Trophoblast cell (in vitro differentiated cells and primary cell): ENCODE data around the gene SPACA6.

Experiments
- DNase-seq, 2 donors: peaks; one replicate each; pipeline ENCODE4 v3.0.0-alpha.2; 2016
- H2AFZ ChIP-seq: 2 replicates; pipeline ENCODE4 v1.6.1; 2013; ENCODE audit warnings: low read length, moderate library complexity, mild to moderate bottlenecking; ENCODE audit not compliant: insufficient read depth, poor library complexity
- H2AK5ac ChIP-seq: 2 replicates; pipeline ENCODE4 v1.6.1; 2013; ENCODE audit warnings: mild to moderate bottlenecking, low read length
- H2BK120ac ChIP-seq: 2 replicates; pipeline ENCODE4 v1.6.1; 2013; ENCODE audit warnings: low read length, mild to moderate bottlenecking, moderate library complexity; ENCODE audit not compliant: insufficient read depth, poor library complexity
- H2BK12ac ChIP-seq: 2 replicates; pipeline ENCODE4 v1.6.1; 2013; ENCODE audit warnings: mild to moderate bottlenecking, low read length, moderate library complexity
- H2BK5ac ChIP-seq: 2 replicates; pipeline ENCODE4 v1.6.1; 2013; ENCODE audit warnings: low read length, low read depth, moderate library complexity, mild to moderate bottlenecking; ENCODE audit not compliant: poor library complexity
- H3K14ac ChIP-seq: 2 replicates; pipeline ENCODE4 v1.6.1; 2013; ENCODE audit warnings: mild to moderate bottlenecking, low read length
- H3K18ac ChIP-seq: 2 replicates; pipeline ENCODE4 v1.6.1; 2013; ENCODE audit warnings: mild to moderate bottlenecking, low read length
- H3K23ac ChIP-seq: 2 replicates; pipeline ENCODE4 v1.6.1; 2013; ENCODE audit warnings: low read length
- H3K27ac ChIP-seq: 2 replicates; pipeline ENCODE4 v1.5.1; 2013; ENCODE audit warnings: low read depth, mild to moderate bottlenecking, inconsistent platforms, low read length, moderate library complexity
- H3K27me3 ChIP-seq: 2 replicates; pipeline ENCODE4 v1.6.1; 2013; ENCODE audit warnings: inconsistent platforms, mild to moderate bottlenecking, low read length, moderate library complexity; ENCODE audit not compliant: insufficient read depth
- H3K36me3 ChIP-seq, 2 experiments: 1 replicate in 1 of 2; 2 replicates in 1 of 2; pipeline ENCODE4 v1.6.1; 2013; ENCODE audit warnings: low read length in 2 of 2, mild to moderate bottlenecking in 2 of 2, moderate library complexity in 1 of 2; ENCODE audit not compliant: insufficient read depth in 2 of 2, control insufficient read depth in 1 of 2
- H3K4ac ChIP-seq: 2 replicates; pipeline ENCODE4 v1.6.1; 2013; ENCODE audit warnings: low read depth, mild to moderate bottlenecking, low read length, moderate library complexity
- H3K4me1 ChIP-seq, 2 experiments: 1 replicate in 1 of 2; 2 replicates in 1 of 2; pipeline ENCODE4 v1.6.1; 2013; ENCODE audit warnings: low read length in 2 of 2, mild to moderate bottlenecking in 2 of 2, moderate library complexity in 1 of 2; ENCODE audit not compliant: insufficient read depth in 2 of 2, control insufficient read depth in 1 of 2
- H3K4me2 ChIP-seq: 2 replicates; pipeline ENCODE4 v1.6.1; 2013; ENCODE audit warnings: inconsistent platforms, mild to moderate bottlenecking, low read length, moderate library complexity
- H3K4me3 ChIP-seq: 2 replicates; pipeline ENCODE4 v1.5.1; 2013; ENCODE audit warnings: mild to moderate bottlenecking, low read depth, low read length, inconsistent platforms
- H3K79me1 ChIP-seq: one replicate; pipeline ENCODE4 v1.6.1; 2013; ENCODE audit warnings: low read length
- H3K79me2 ChIP-seq: 2 replicates; pipeline ENCODE4 v1.6.1; 2013; ENCODE audit warnings: low read length, mild to moderate bottlenecking; ENCODE audit not compliant: control insufficient read depth, insufficient read depth, poor library complexity
- H3K9ac ChIP-seq: 2 replicates; pipeline ENCODE4 v1.6.1; 2013; ENCODE audit warnings: mild to moderate bottlenecking, low read length
- H3K9me3 ChIP-seq: 2 replicates; pipeline ENCODE4 v1.6.1; 2013; ENCODE audit warnings: low read depth, mild to moderate bottlenecking, control low read depth, inconsistent platforms, low read length; ENCODE audit not compliant: insufficient read depth
- H4K12ac ChIP-seq: 2 replicates; pipeline ENCODE4 v1.6.1; 2013; ENCODE audit warnings: low read depth, mild to moderate bottlenecking, low read length, moderate library complexity
- H4K8ac ChIP-seq: 2 replicates; pipeline ENCODE4 v1.6.1; 2013; ENCODE audit warnings: low read depth, mild to moderate bottlenecking, low read length, moderate library complexity
- H4K91ac ChIP-seq: one replicate; pipeline ENCODE4 v1.6.1; 2013; ENCODE audit warnings: low read depth, mild to moderate bottlenecking, low read length, moderate library complexity
- WGBS: extraction: QIAGEN DNeasy Blood & Tissue Kit; methylation state at CpG from one replicate; pipeline ENCODE4 v1.1.7; 2013; ENCODE audit warnings: missing lambda C conversion rate; ENCODE audit not compliant: insufficient read length, insufficient coverage; ENCODE audit errors: extremely low coverage; 5-methylcytosine and 5-hydroxymethylcytosine counted together

SPACA6 gene

GRCh38 chr19:51692468-51692867 is 662 bp upstream of the SPACA6 start:
- Histone ChIP-seq H2AK5ac (no peak overlapping the region), H4K91ac (no peak overlapping the region), H2AFZ (no peak overlapping the region), H3K36me3 (peaks cover 47 to 54% of the 10 kb centered on the region in 2 experiments), H2BK120ac (no peak overlapping the region), H3K4ac (peak overlapping the region; percentile 87), H3K4me2 (peak overlapping the region; percentile 61), H2BK12ac (no peak overlapping the region), H3K27ac (no peak overlapping the region), H3K9ac (no peak overlapping the region), H2BK5ac (peak overlapping the region; percentile 1), H3K4me1 (peaks cover 18 to 24% of the 10 kb centered on the region in 2 experiments), H3K14ac (no peak overlapping the region), H4K8ac (peak overlapping the region; percentile 14), H3K79me1 (peaks cover 39% of the 10 kb centered on the region), H3K23ac (no peak overlapping the region), H3K4me3 (no peak overlapping the region), H4K12ac (no peak overlapping the region), H3K27me3 (no peaks in the 10 kb centered on the region), H3K9me3 (no peaks in the 10 kb centered on the region), H3K18ac (peak overlapping the region; percentile 42), H3K79me2 (peaks cover 54% of the 10 kb centered on the region)
- DNase-seq = no peak
- no CpG with 5 or more reads among the region's 18 CpGs for WGBS

GRCh38 chr19:51693819-51694218 is 689 bp downstream of the SPACA6 start:
- H3K27me3 ChIP-seq = no peaks in the 10 kb centered on the region
- H3K4me3 ChIP-seq = no peak overlapping the region
- H3K79me1 ChIP-seq = peaks cover 25% of the 10 kb centered on the region
- H3K79me2 ChIP-seq = peaks cover 42% of the 10 kb centered on the region
- peak overlapping the region; percentile 87 for H3K4ac ChIP-seq
- H2BK120ac ChIP-seq = no peak overlapping the region
- peaks cover 59 to 67% of the 10 kb centered on the region in 2 experiments for H3K36me3 ChIP-seq
- no peak for DNase-seq
- no CpG with 5 or more reads among the region's 2 CpGs for WGBS
- H4K91ac ChIP-seq = no peak overlapping the region
- H2BK12ac ChIP-seq = no peak overlapping the region
- no peak overlapping the region for H4K12ac ChIP-seq
- H3K9ac ChIP-seq = no peak overlapping the region
- H3K18ac ChIP-seq = no peak overlapping the region
- peaks cover 18 to 22% of the 10 kb centered on the region in 2 experiments for H3K4me1 ChIP-seq
- H3K23ac ChIP-seq = no peak overlapping the region
- H3K4me2 ChIP-seq = no peak overlapping the region
- no peak overlapping the region for H2AK5ac ChIP-seq
- H2AFZ ChIP-seq = no peak overlapping the region
- H3K9me3 ChIP-seq = no peaks in the 10 kb centered on the region
- no peak overlapping the region for H2BK5ac ChIP-seq
- H3K14ac ChIP-seq = no peak overlapping the region
- H3K27ac ChIP-seq = no peak overlapping the region
- H4K8ac ChIP-seq = no peak overlapping the region

- no peak for DNase-seq
- peaks cover 21% of the 10 kb centered on the region for H3K79me1 ChIP-seq
- no peak overlapping the region for H2BK12ac ChIP-seq
- no peaks in the 10 kb centered on the region for H3K9me3 ChIP-seq
- H2AFZ ChIP-seq = no peak overlapping the region
- no peak overlapping the region for H3K27ac ChIP-seq
- no peak overlapping the region for H3K4me2 ChIP-seq
- no peak overlapping the region for H3K18ac ChIP-seq
- peaks cover 39% of the 10 kb centered on the region for H3K79me2 ChIP-seq
- no peak overlapping the region for H2BK120ac ChIP-seq
- H3K4me1 ChIP-seq = peaks cover 18 to 22% of the 10 kb centered on the region in 2 experiments
- no peak overlapping the region for H3K14ac ChIP-seq
- H3K27me3 ChIP-seq = no peaks in the 10 kb centered on the region
- H3K23ac ChIP-seq = no peak overlapping the region
- H2BK5ac ChIP-seq = no peak overlapping the region
- H4K91ac ChIP-seq = no peak overlapping the region
- no peak overlapping the region for H3K9ac ChIP-seq
- H4K12ac ChIP-seq = no peak overlapping the region
- H2AK5ac ChIP-seq = no peak overlapping the region
- H3K4ac ChIP-seq = peak overlapping the region; percentile 19
- H3K36me3 ChIP-seq = peaks cover 64 to 74% of the 10 kb centered on the region in 2 experiments
- no peak overlapping the region for H3K4me3 ChIP-seq
- whole genome bisulfite sequencing = no CpG with 5 or more reads among the region's 10 CpGs
- no peak overlapping the region for H4K8ac ChIP-seq
Measured at GRCh38 chr19:51694318-51695085, 1.4 kb downstream of the SPACA6 start.

- no peak overlapping the region for H4K91ac ChIP-seq
- H3K18ac ChIP-seq = no peak overlapping the region
- no CpG with 5 or more reads among the region's 9 CpGs for WGBS
- no peaks in the 10 kb centered on the region for H3K9me3 ChIP-seq
- H2BK120ac ChIP-seq = no peak overlapping the region
- H3K9ac ChIP-seq = no peak overlapping the region
- H3K4me2 ChIP-seq = no peak overlapping the region
- no peaks in the 10 kb centered on the region for H3K27me3 ChIP-seq
- H3K79me1 ChIP-seq = peaks cover 17% of the 10 kb centered on the region
- H4K12ac ChIP-seq = no peak overlapping the region
- no peak overlapping the region for H3K4ac ChIP-seq
- H3K4me1 ChIP-seq = peaks cover 18 to 22% of the 10 kb centered on the region in 2 experiments
- no peak overlapping the region for H2BK12ac ChIP-seq
- H3K14ac ChIP-seq = no peak overlapping the region
- H3K23ac ChIP-seq = no peak overlapping the region
- peaks cover 69 to 79% of the 10 kb centered on the region in 2 experiments for H3K36me3 ChIP-seq
- no peak for DNase-seq
- peaks cover 36% of the 10 kb centered on the region for H3K79me2 ChIP-seq
- H2AFZ ChIP-seq = no peak overlapping the region
- no peak overlapping the region for H4K8ac ChIP-seq
- H2AK5ac ChIP-seq = no peak overlapping the region
- no peak overlapping the region for H3K27ac ChIP-seq
- H2BK5ac ChIP-seq = no peak overlapping the region
- H3K4me3 ChIP-seq = no peak overlapping the region
Measured at GRCh38 chr19:51695088-51695487, 2.0 kb downstream of the SPACA6 start.
